Activated CD4-positive, alpha-beta T cell treated with anti-CD3 and anti-CD28 coated beads for 24 hours (primary cell): ENCODE results near the gene SCLY.

ENCODE experiments used
- DNase-seq, 2 donors: peaks; one replicate each; pipeline ENCODE4 v3.0.0-alpha.2; 2020; ENCODE audit warnings: low read depth in 2 of 2

SCLY gene

DNA sequence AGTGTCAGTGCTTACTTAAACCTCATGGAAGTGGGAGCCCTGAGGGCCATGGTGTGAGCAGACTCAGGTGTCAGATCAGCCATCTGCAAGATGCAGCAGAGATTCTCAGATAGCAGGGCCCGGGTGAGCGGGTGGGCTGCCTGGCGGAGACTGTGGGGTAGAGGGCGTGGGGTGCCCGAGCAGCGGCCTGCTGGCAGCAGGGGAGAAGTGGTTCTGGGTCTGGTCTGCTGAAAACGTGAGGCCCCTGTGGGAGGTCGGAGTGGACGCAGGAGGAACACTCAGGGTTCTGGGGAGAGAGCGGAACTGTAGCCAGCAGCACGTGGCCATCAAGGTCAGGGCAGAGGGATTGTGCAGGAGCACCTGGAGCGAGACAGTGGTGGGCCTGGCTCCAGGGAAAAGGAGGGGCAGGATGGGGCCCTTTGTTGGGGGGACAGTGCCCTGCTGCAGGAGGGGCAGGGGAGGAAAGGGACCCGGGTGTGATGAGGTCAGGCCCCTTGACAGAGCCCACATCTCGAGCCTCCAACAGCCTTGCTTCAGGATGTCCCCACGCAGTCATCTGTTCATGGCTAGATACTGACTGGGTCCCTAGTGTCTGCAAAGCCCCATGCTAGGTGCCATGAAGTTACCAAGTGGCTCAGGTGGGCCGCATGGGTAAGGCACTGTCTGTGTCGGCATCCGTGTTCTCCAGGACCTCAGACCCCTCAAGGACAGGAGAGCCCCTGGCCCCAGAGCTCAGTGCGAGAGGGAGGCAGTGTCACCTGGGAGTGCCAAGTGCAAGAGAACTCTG lies 36.6 kb downstream of the SCLY start:
- no peak for DNase-seq

DNA sequence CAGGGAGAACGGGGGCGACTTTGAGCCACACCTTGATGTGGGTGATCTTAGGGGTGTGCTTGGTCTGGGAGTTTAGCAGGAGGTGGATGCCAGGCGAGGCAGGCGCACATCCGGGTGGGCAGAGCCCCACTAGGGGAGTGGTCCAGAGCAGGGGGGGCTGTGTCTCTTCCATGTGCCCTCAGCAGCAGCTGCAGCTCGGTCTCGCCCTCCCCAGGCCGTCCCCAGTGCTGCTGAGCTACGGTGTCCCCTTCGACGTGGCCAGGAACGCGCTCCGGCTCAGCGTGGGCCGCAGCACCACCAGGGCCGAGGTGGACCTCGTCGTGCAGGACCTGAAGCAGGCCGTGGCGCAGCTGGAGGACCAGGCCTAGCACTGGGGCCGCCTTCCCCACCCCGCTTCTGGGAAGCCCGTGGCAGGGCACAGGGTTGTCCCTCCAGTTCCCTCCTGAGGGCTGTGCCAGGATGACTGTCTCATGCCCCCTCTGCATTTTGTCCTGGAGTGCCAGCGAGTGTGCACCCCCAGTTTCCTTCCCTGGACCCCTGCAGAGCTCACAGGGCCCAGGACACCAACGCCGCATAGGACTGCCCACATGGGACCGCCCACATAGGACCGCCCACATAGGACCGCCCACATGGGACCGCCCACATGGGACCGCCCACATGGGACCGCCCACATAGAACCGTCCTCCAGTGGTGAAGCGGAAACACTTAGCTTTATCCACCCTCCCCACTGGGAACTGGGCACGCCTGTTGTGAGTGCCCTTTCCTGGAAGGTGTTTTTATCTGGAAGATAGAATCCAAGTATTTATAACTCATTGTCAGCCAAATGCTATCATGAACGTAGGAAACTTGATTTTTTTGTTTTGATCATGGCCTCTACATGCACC lies 37.4 kb downstream of the SCLY start:
- DNase-seq = no peak

DNA sequence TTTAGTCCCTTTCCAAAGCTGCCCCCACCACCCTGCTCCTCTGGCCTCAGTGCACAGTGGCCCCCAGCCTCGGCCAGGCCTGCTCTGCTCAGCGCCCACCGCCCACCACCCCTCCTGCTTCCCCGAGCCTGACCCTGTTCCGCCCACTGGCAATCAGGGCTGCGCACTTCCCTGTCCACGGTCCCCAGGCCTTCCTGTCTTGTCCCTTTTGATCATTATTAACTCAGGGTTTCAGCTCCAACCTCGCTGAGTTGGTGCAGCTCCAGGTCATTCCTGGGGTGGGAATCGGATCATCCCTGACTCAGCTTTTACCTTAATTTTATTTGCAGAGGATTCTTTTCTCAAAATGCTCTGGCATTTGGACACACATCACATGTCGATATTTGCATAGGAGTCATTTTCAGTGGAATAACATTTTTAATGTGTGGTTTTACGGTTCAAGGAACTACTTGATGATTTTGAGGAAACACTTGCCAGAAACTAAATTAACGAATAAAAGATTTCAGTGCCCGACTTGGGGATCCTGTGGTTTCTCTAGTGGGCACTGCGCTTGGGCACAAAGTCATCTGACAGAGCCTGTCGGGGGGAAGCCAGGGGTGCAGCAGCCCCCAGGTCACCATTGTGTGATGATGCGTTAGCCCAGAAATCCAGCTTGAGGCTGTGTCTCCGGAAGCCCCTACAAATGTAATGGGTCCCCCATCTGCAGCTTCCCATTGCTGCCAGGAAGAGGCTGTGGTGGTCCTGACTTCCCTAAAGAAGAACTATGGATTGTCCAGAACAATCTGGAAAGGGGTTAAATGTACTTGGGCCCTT lies 38.3 kb downstream of the SCLY start:
- DNase-seq = no peak

DNA sequence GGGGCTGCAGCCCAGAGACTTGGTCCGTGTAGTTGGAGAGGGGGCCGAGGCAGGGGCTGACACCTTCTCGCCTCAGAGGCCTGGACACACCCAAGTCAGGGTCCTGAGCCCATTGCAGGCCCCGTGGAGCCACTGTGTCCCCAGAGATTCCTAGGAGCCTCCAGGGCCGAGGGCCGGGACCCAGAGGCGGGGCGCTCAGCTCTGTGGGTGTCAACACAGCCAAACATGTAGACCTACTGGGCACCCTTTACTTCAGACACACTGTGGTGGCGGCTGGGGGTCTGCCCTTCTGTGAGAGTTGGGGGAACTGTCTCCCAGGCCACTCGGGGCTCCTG lies 38.9 kb downstream of the SCLY start:
- DNase-seq = no peak

GRCh38 chr2:238100049-238100820 lies 39.4 kb downstream of the SCLY start, which contains the start of gene ESPNL:
TSS of gene ESPNL (plus strand) at chr2:238100340. CDS start at chr2:238100420, 80 bp downstream.
- no peak for DNase-seq

DNA sequence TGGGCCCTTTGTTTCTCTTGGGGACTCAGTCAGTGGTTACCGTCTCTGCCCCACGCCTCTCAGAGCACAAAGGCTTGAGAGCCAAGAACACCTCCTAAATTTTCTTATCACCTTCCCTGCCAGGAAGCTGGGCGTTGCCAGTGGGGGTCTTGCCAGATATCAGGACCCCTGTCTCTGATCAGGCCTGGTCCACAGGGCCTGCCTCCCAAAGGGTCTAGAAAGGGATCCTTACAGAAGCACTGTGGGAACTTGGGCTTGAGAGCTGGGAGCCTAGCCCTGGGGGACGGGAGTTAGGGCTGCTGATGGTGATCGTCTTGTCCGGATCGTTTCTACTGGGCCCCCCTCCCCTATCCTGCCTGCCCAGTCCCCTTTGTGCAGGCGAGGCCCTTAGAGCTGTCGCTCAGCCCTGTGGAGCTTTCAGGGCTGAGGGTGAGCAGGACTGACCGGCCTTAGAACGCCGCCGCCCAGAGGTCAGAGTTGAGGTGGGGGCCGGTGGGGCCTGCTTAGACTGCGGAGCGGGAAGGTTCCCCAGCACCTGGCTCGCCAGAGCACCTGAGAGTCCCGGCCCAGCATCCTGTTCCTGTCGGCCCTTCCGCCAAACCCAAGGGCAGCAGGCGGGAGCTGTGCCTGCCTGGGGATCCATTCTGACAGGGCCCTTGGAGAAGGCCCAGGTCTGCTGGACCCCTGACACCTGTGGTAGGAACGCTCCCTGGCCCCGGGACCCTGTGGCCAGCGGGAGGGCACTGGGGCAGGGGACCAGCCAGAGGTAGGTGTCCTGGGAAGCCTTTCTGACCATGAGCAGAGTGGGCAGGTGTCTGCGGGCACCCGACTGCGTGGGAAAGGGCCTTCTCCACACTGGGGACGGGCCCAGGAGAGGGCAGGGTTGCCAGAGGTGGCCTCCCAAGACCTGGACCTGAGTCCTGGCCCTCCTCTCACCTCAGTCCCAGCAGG lies 40.3 kb downstream of the SCLY start:
- DNase-seq = no peak

- DNase-seq = no peak
Observed at GRCh38 chr2:238101891-238102841, 41.4 kb downstream of the SCLY start.

GRCh38 chr2:238102865-238103264 lies 42.1 kb downstream of the SCLY start:
- DNase-seq = no peak

- no peak for DNase-seq
Observed at GRCh38 chr2:238103465-238104225, 42.8 kb downstream of the SCLY start.

- no peak for DNase-seq
Observed at GRCh38 chr2:238104226-238104690, 43.5 kb downstream of the SCLY start.

- DNase-seq = no peak
Observed at GRCh38 chr2:238104691-238105371, 44.0 kb downstream of the SCLY start.

- no peak for DNase-seq
Observed at GRCh38 chr2:238105506-238106338, 44.9 kb downstream of the SCLY start.

- DNase-seq = no peak
Observed at GRCh38 chr2:238106339-238106697, 45.5 kb downstream of the SCLY start.

DNA sequence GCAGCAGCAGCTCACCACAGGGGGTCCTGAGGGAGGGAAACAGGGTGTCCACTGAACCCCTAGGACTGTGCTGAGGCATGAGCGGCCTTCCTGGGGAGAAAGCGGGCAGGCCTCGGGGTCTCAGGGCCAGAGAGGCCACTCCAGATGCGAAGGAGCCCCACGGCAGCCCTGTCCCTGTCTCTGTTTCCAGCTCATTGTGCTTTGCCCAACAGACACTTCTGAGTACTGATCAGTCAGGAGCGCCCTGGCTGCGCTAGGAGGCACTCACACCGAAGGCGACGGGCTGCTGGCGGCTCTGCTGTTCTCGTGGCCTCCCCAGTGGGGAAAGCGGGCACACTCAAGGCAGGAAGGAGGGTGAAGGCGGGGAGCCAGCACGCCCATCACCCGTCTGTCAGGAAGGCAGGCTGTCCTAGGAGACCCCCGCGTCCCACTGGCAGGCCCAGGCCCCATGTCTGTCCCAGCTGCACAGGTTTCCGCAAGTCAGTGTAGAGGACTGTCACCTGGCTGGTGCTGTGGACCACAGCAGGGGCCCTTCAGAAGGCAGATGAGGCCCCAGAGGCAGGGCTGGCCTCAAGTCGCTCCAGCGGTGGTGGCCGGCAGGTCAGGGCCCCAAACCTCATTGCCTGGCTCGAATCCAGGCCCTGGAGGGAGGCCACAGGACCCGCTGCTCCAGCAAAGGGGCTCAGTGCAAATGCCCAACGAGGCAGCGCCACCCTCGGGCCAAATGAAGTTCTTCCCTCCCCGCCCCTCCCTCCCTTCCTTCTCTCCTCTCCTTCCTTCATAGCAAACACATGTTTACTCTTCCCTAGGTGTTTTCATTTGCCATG lies 46.1 kb downstream of the SCLY start:
- no peak for DNase-seq

DNA sequence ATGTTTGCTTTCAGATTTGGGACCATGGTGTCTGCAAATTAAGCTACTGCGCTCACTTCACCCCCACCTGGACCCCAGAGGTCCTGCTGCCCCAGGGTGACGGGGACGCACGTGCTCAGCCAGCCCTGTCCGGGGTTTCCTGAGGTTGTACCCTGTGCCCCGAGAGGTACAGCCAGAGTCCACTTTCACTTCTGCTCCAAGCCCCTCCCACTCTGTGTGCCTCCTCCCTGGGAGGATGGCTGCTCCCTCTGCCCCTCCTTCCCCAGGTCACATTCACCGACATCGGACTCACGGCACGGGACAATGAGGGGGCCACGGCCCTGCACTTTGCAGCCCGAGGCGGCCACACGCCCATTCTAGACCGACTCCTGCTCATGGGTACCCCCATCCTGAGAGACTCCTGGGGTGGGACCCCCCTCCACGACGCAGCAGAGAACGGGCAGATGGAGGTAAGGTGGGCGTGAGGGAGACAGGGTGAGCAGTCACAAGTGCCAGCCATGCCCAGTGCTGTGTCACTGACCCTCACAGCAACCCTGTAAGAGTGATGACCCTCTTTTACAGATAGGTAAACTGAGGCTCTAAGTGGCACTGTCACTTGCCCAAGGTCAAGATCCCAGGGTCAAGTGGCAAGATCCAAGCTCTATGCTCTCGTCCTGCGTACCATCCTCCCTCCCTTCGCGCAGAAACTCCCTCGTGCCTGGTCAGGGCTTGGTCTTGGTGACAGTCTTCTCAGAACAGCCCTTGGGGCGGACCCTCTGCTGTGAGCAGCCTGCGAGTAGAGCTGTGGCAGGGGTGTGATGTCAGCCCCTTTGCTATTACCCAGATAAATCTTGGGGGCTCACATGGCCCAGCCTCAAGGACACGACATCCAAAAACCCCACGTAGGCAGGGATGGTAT lies 47.0 kb downstream of the SCLY start:
- no peak for DNase-seq
